GM18520 (cell line): ENCODE data around the gene MCRIP2.

ENCODE experiments used
- ATAC-seq: cut with Tn5 transposase; IDR thresholded peaks from one replicate; pipeline ENCODE4 v1.9.1; 2021; ENCODE audit not compliant: unreplicated experiment

Gene MCRIP2

GRCh38 chr16:647173-647902, 5.7 kb downstream of the MCRIP2 start:
- ATAC-seq: no peak

DNA sequence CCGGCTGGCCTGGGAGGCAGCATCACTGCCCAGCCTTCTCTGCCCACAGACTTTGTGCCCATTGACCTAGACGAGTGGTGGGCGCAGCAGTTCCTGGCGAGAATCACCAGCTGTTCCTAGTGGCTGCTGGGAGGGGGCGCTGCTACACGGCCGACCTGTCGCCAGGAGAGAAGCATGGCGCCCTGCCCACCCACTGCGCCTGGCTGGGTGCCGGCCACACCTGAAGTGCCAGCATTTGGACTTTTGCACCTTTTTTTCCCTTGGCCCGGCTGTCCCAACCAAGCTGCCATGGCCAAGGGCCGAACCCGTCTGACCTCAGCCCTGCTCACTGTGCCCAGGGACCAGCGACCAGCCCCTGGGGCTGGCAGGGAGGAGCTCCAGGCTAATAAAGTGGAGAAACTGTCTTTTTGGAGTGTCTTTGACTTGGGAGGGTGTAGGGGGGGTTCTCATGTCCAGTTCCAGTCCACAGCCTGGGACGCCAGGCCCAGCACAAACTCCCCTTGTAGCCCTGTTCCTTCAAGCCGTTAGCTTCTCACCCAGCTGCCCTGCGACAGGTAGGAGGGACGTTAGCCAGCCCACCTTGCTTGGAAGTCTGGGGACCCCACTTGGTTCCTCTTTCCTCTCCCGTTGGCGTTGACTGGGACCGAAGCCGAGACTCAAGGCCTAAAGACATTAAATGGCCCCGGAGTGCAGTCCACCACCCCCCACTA, 6.6 kb downstream of the MCRIP2 start:
- no peak for ATAC-seq

GRCh38 chr16:648781-649589, 7.4 kb downstream of the MCRIP2 start, which contains the start of gene WDR90:
Gene WDR90, plus strand, starts transcription at chr16:649365. Its CDS starts 52 bp downstream, at chr16:649417.
- peak; percentile 87 for ATAC-seq

- ATAC-seq: no peak
Measured at GRCh38 chr16:649631-650030, 8.0 kb downstream of the MCRIP2 start.

DNA sequence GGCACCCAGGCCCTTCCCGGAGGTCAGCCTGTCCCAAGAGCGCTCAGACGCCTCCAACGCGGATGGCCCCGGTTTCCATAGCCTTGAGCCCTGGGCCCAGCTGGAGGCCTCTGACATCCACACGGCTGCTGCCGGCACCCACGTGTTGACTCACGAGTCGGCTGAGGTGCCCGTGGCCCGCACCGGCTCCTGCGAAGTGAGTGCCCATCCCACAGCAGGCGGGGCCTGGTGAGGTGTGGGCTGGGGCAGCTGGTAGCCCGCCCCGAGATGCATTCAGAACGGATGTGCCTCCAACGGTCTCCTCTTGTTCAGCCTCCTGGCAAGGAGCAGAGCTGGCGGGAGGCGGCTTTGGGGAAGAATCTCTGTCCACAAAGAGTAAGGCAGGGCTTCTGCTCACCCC, 10.2 kb downstream of the MCRIP2 start:
- no peak for ATAC-seq

DNA sequence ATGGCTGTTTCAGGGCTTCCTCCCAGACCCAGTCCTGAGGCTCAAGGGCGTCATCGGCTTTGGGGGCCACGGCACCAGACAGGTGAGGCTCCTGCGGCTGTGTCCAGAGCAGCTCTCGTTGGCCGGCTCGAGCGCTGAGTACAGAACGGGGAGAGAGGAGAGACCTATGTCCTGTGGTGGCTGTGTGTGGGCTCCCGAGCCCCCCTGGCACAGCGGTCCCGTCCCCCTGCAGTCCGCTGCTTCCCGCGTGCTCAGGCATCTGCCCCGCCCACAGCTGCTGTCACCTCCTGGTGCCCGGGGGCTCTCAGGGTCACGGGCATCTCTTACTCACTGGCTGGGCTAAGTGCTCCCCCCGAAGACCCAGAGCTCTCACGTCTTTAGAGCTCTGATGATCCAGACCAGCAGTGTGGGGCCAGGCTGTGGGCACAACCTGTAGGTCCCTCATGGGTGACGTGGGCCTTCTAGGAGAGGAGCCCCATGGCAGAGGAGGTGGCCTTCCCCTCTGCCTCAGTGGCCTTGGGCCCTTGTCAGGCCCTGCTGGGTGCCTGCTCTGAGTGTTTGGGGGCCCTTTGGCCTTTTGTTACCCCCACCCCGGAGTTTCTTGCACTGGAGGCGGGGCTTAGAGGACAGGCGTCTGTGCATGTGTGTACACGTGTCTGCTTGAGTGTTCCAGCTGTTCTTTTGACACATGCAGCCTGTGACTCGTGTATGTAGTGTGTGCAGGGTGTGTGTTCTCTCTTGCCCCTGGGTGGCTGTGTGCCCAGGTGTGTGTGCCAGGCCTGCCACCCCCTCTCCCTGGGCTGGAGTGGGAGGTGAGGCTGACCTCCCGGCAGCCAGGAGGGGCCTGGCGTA, 11.1 kb downstream of the MCRIP2 start:
- no peak for ATAC-seq

- no peak for ATAC-seq
Measured at GRCh38 chr16:654034-654433, 12.4 kb downstream of the MCRIP2 start.

DNA sequence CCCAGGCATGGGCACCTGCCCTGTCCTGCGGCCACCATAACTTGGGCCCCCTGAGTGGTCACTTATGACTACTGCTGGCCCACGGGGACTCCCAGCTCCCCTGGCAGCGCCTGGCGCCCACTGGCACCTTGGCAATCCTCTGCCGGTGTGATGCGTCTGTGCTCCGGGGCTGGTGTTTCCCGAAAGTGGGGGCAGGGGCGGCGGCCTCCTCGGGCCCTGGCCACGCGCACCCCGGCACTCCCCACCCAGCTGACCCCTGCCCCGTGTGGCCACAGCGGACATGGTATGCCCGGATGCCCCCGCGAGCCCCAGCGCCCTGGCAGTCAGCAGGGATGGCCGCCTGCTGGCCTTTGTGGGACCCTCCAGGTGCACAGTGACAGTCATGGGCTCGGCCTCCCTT, 15.9 kb downstream of the MCRIP2 start:
- no peak for ATAC-seq

- no peak for ATAC-seq
Measured at GRCh38 chr16:658679-659571, 17.3 kb downstream of the MCRIP2 start.

DNA sequence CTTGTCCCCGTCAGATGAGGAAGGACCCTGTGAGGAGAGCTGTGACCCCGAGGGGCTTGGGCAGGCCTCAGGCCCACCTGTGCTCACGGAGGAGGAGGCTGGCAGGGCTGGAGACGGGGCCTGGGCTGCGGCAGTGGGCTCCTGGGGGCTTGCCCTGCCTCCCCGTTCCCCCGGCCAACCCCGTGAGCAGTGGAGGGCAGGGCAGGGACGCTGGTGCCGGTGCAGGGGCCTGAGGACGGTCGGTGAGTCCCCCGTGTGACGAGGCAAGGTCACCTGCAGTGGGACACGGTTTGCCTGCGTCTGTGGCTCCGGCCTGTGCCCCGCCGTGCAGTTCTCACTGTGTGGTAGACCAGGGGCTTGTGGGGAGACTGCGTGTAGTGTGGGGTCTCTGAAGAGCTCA, 18.0 kb downstream of the MCRIP2 start:
- no peak for ATAC-seq

GRCh38 chr16:660132-660458, 18.5 kb downstream of the MCRIP2 start:
- no peak for ATAC-seq

- peak; percentile 37 for ATAC-seq
Measured at GRCh38 chr16:660459-661183, 19.0 kb downstream of the MCRIP2 start.

DNA sequence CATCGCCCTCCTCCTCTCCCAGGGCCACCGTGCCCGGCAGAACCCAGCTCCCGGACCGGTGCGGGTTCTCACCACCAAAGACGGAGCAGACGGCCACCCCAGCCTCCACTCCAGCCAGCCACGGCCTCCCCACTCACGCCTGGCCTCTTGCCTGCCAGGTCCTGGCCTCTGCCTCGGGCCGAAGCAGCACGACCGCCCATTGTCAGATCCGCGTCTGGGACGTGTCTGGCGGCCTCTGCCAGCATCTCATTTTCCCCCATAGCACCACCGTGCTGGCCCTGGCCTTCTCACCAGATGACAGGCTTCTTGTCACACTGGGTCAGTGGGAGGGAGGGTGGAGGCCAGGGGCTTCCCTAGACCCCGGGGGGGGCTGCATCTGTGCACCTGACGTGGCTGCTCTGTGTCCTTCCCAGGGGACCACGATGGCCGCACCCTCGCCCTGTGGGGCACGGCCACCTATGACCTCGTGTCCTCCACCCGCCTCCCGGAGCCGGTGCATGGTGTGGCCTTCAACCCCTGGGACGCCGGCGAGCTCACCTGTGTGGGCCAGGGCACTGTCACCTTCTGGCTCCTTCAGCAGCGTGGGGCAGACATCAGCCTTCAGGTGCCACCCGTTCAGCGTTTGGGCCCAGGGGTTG, 19.7 kb downstream of the MCRIP2 start:
- ATAC-seq: no peak

DNA sequence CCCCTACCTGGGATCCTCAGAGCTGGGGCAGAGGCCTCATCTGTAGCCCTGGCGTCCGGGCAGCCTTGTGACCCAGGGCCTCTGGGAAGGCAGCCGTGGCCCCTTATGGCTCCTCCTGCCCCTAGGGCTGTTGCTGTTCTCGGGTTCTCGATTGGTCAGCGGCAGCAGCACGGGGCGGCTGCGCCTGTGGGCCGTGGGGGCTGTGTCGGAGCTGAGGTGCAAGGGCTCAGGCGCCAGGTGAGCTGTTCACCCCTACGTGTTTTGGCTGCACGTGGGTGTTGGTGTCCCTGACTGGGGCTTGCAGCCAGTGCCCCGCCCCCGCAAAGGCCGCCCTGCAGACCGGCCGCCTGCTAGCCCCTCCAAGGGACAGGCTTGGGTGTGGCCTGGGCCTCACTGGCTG, 20.5 kb downstream of the MCRIP2 start:
- no peak for ATAC-seq

DNA sequence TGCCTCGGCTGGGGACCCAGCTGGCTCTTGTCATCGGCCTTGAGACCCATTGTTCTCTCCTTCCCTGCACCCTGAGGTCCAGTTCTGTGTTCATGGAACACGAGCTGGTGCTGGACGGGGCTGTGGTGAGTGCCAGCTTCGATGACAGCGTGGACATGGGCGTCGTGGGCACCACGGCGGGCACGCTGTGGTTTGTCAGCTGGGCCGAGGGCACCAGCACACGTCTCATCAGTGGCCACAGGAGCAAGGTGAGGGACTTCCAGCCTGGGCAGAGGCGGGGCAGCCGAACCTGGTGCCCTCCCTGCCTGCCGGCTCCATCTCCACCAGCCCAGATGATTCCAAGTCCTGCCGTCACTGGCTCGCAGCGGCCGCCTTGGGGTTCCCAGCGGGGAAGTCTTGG, 21.0 kb downstream of the MCRIP2 start:
- no peak for ATAC-seq

- no peak for ATAC-seq
Measured at GRCh38 chr16:666572-666971, 24.9 kb downstream of the MCRIP2 start.

GRCh38 chr16:667113-667779, 25.6 kb downstream of the MCRIP2 start:
- ATAC-seq: no peak

GRCh38 chr16:667780-668518, 26.3 kb downstream of the MCRIP2 start, which contains the start of gene RHOT2:
Gene RHOT2, plus strand, starts transcription at chr16:668132. Its CDS starts 68 bp downstream, at chr16:668200.
- ATAC-seq: peak; percentile 70
